ENCODE results near the gene OR10H3.
"Not testable (repeated sequence)": the region's sequence is repeated elsewhere in the genome, so short reads cannot be mapped to it uniquely, and the experiment has no call there.

Gene OR10H3

GRCh38 chr19:15737722-15738121 lies at the start of gene OR10H3:
OR10H3 (plus strand) TSS chr19:15737985; CDS start chr19:15741393, 3,408 bp downstream.
- DNase-seq (ENCODE audit: insufficient read length, low spot score), result no peak
- FAIRE-seq, result no peak

GRCh38 chr19:15696654-15697194 lies 41.1 kb upstream of the OR10H3 start:
- no peak for FAIRE-seq
- DNase-seq (ENCODE audit: insufficient read length, low spot score), result no peak

GRCh38 chr19:15701757-15702533 lies 35.8 kb upstream of the OR10H3 start:
- FAIRE-seq (no peak), DNase-seq (ENCODE audit: insufficient read length, low spot score) (no peak)

GRCh38 chr19:15702534-15702930 lies 35.3 kb upstream of the OR10H3 start:
- DNase-seq (ENCODE audit: insufficient read length, low spot score) (peak; percentile 20), FAIRE-seq (no peak)

GRCh38 chr19:15714638-15715037 lies 23.1 kb upstream of the OR10H3 start:
- FAIRE-seq, result no peak

GRCh38 chr19:15715642-15716041 lies 22.1 kb upstream of the OR10H3 start:
- FAIRE-seq, result no peak

More at GRCh38 chr19:15714638-15715037, 23.1 kb upstream of the OR10H3 start:
- no peak for DNase-seq (ENCODE audit: insufficient read length, low spot score)

GRCh38 chr19:15717809-15718208 lies 20.0 kb upstream of the OR10H3 start:
- no peak for FAIRE-seq
- DNase-seq (ENCODE audit: insufficient read length, low spot score), result no peak

More at GRCh38 chr19:15715642-15716041, 22.1 kb upstream of the OR10H3 start:
- no peak for DNase-seq (ENCODE audit: insufficient read length, low spot score)

- FAIRE-seq, result no peak
Observed at GRCh38 chr19:15721268-15721667, 16.5 kb upstream of the OR10H3 start.

GRCh38 chr19:15722956-15723355 lies 14.8 kb upstream of the OR10H3 start:
- FAIRE-seq (no peak), DNase-seq (ENCODE audit: insufficient read length, low spot score) (no peak)

More at GRCh38 chr19:15721268-15721667, 16.5 kb upstream of the OR10H3 start:
- DNase-seq (ENCODE audit: insufficient read length, low spot score), result no peak

- DNase-seq (ENCODE audit: insufficient read length, low spot score) (no peak), FAIRE-seq (no peak)
Observed at GRCh38 chr19:15727724-15728123, 10.1 kb upstream of the OR10H3 start, which contains the start of gene OR10H2. OR10H2 (plus strand) TSS chr19:15728024; CDS start chr19:15728044, 20 bp downstream.

- DNase-seq (ENCODE audit: insufficient read length, low spot score), result no peak
- FAIRE-seq, result no peak
Observed at GRCh38 chr19:15730538-15730937, 7.2 kb upstream of the OR10H3 start.

- DNase-seq (ENCODE audit: insufficient read length, low spot score) (no peak), FAIRE-seq (no peak)
Observed at GRCh38 chr19:15732388-15732787, 5.4 kb upstream of the OR10H3 start.

GRCh38 chr19:15733895-15734294 lies 3.9 kb upstream of the OR10H3 start:
- DNase-seq (ENCODE audit: insufficient read length, low spot score), result no peak
- no peak for FAIRE-seq

GRCh38 chr19:15740785-15741184 lies 3.0 kb downstream of the OR10H3 start:
- FAIRE-seq, result no peak
- no peak for DNase-seq (ENCODE audit: insufficient read length, low spot score)

GRCh38 chr19:15748239-15748638 lies 10.5 kb downstream of the OR10H3 start:
- no peak for DNase-seq (ENCODE audit: insufficient read length, low spot score)
- FAIRE-seq, result no peak

GRCh38 chr19:15758379-15758778 lies 20.6 kb downstream of the OR10H3 start:
- no peak for DNase-seq (ENCODE audit: insufficient read length, low spot score)
- no peak for FAIRE-seq

- DNase-seq (ENCODE audit: insufficient read length, low spot score) (no peak), FAIRE-seq (no peak)
Observed at GRCh38 chr19:15759962-15760565, 22.3 kb downstream of the OR10H3 start.

- FAIRE-seq (no peak), DNase-seq (ENCODE audit: insufficient read length, low spot score) (no peak)
Observed at GRCh38 chr19:15769586-15769985, 31.8 kb downstream of the OR10H3 start.

- FAIRE-seq, result not testable (repeated sequence)
Observed at GRCh38 chr19:15774159-15774558, 36.4 kb downstream of the OR10H3 start.

GRCh38 chr19:15775249-15775648 lies 37.5 kb downstream of the OR10H3 start:
- FAIRE-seq (no peak), DNase-seq (ENCODE audit: insufficient read length, low spot score) (no peak)

More at GRCh38 chr19:15774159-15774558, 36.4 kb downstream of the OR10H3 start:
- DNase-seq (ENCODE audit: insufficient read length, low spot score), result not testable (repeated sequence)

- DNase-seq (ENCODE audit: insufficient read length, low spot score) (no peak), FAIRE-seq (no peak)
Observed at GRCh38 chr19:15776264-15776663, 38.5 kb downstream of the OR10H3 start.

All from HTR-8/SVneo (cell line).